Neuronal stem cell (in vitro differentiated cells): Measurements from ENCODE around the gene LRRC37A3.
A peak's percentile ranks its signal among the peaks of the same experiment; 100 is the strongest.
"Not testable (repeated sequence)": the region's sequence is repeated elsewhere in the genome, so short reads cannot be mapped to it uniquely, and the experiment has no call there.

Source experiments
- DNase-seq: peaks from one replicate; pipeline ENCODE4 v3.0.0-alpha.2; 2013; ENCODE audit warnings: low spot score
- H2AFZ ChIP-seq: one replicate; pipeline ENCODE4 v1.6.1; 2013; ENCODE audit warnings: mild to moderate bottlenecking, low read length, inconsistent platforms
- H2AK5ac ChIP-seq: 2 replicates; pipeline ENCODE4 v1.6.1; 2013; ENCODE audit warnings: low read depth, mild to moderate bottlenecking, inconsistent platforms, low read length, moderate library complexity, mixed read lengths
- H2BK120ac ChIP-seq: 2 replicates; pipeline ENCODE4 v1.6.1; 2013; ENCODE audit warnings: low read depth, mild to moderate bottlenecking, inconsistent platforms, low read length, moderate library complexity, mixed read lengths
- H2BK12ac ChIP-seq: one replicate; pipeline ENCODE4 v1.6.1; 2013; ENCODE audit warnings: low read length, inconsistent platforms
- H2BK15ac ChIP-seq: 2 replicates; pipeline ENCODE4 v1.6.1; 2013; ENCODE audit warnings: mild to moderate bottlenecking, low read length, inconsistent platforms, mixed read lengths
- H2BK5ac ChIP-seq: one replicate; pipeline ENCODE4 v1.6.1; 2013; ENCODE audit warnings: inconsistent platforms, mild to moderate bottlenecking, low read length, moderate library complexity
- H3K14ac ChIP-seq: one replicate; pipeline ENCODE4 v1.6.1; 2013; ENCODE audit warnings: low read length, inconsistent platforms
- H3K18ac ChIP-seq: 2 replicates; pipeline ENCODE4 v1.6.1; 2013; ENCODE audit warnings: low read length, inconsistent platforms
- H3K23ac ChIP-seq: 2 replicates; pipeline ENCODE4 v1.6.1; 2013; ENCODE audit warnings: low read depth, mild to moderate bottlenecking, mixed read lengths, low read length, inconsistent platforms; ENCODE audit not compliant: poor library complexity
- H3K27ac ChIP-seq: replicated peaks from 3 replicates; pipeline ENCODE4 v1.5.1; 2013; ENCODE audit warnings: low read length, inconsistent platforms
- H3K27me3 ChIP-seq, 3 experiments: 2 replicates each; pipeline ENCODE4 v1.6.1; 2013; ENCODE audit warnings: low read length in 3 of 3, mild to moderate bottlenecking in 2 of 3, inconsistent platforms in 1 of 3, low read depth in 1 of 3, mixed read lengths in 1 of 3, moderate library complexity in 1 of 3; ENCODE audit not compliant: control insufficient read depth in 3 of 3, insufficient read depth in 3 of 3
- H3K36me3 ChIP-seq, 2 donors: replicated peaks in 1 of 2; 2 replicates each; pipeline ENCODE4 v1.6.1; 2013; ENCODE audit warnings: low read length in 2 of 2; ENCODE audit not compliant: control insufficient read depth in 2 of 2, insufficient read depth in 2 of 2
- H3K4ac ChIP-seq: 2 replicates; pipeline ENCODE4 v1.6.1; 2013; ENCODE audit warnings: inconsistent platforms, mild to moderate bottlenecking, low read length, moderate library complexity
- H3K4me1 ChIP-seq, 2 donors: 1 replicate in 1 of 2; 2 replicates in 1 of 2; pipeline ENCODE4 v1.6.1; 2013; ENCODE audit warnings: low read length in 2 of 2, low read depth in 1 of 2; ENCODE audit not compliant: control insufficient read depth in 2 of 2, insufficient read depth in 1 of 2
- H3K4me2 ChIP-seq: one replicate; pipeline ENCODE4 v1.6.1; 2013; ENCODE audit warnings: mild to moderate bottlenecking, low read length, inconsistent platforms; ENCODE audit not compliant: insufficient read depth, poor library complexity, severe bottlenecking
- H3K4me3 ChIP-seq, 2 donors: 2 replicates each; pipeline ENCODE4 v1.5.1; 2013; ENCODE audit warnings: low read length in 2 of 2, mild to moderate bottlenecking in 2 of 2, inconsistent platforms in 1 of 2, moderate library complexity in 1 of 2
- H3K79me1 ChIP-seq: one replicate; pipeline ENCODE4 v1.6.1; 2013; ENCODE audit warnings: low read depth, mild to moderate bottlenecking, inconsistent platforms, low read length, moderate library complexity
- H3K9ac ChIP-seq: one replicate; pipeline ENCODE4 v1.6.1; 2013; ENCODE audit warnings: mild to moderate bottlenecking, low read depth, low read length, inconsistent platforms; ENCODE audit not compliant: poor library complexity
- H3K9me3 ChIP-seq, 2 donors: replicated peaks in 1 of 2; 2 replicates each; pipeline versions ENCODE3 to v1.6.1; 2013; ENCODE audit warnings: low read length in 2 of 2, mild to moderate bottlenecking in 2 of 2, inconsistent platforms in 1 of 2, low read depth in 1 of 2, mixed read lengths in 1 of 2, moderate library complexity in 1 of 2; ENCODE audit not compliant: control insufficient read depth in 2 of 2, insufficient read depth in 1 of 2
- H4K8ac ChIP-seq: one replicate; pipeline ENCODE4 v1.6.1; 2013; ENCODE audit warnings: low read depth, mild to moderate bottlenecking, inconsistent platforms, low read length, moderate library complexity
- H4K91ac ChIP-seq: one replicate; pipeline ENCODE4 v1.6.1; 2013; ENCODE audit warnings: low read length, low read depth, mild to moderate bottlenecking, inconsistent platforms; ENCODE audit not compliant: poor library complexity
- WGBS, 2 donors: extraction: QIAGEN DNeasy Blood & Tissue Kit; methylation state at CpG; one replicate each; pipeline ENCODE4 v1.1.7; 2013; ENCODE audit warnings: missing lambda C conversion rate in 2 of 2, mixed read lengths in 1 of 2; ENCODE audit not compliant: insufficient read length in 2 of 2, insufficient replicate concordance in 1 of 2; ENCODE audit errors: extremely low coverage in 2 of 2; 5-methylcytosine and 5-hydroxymethylcytosine counted together

LRRC37A3 gene

DNA sequence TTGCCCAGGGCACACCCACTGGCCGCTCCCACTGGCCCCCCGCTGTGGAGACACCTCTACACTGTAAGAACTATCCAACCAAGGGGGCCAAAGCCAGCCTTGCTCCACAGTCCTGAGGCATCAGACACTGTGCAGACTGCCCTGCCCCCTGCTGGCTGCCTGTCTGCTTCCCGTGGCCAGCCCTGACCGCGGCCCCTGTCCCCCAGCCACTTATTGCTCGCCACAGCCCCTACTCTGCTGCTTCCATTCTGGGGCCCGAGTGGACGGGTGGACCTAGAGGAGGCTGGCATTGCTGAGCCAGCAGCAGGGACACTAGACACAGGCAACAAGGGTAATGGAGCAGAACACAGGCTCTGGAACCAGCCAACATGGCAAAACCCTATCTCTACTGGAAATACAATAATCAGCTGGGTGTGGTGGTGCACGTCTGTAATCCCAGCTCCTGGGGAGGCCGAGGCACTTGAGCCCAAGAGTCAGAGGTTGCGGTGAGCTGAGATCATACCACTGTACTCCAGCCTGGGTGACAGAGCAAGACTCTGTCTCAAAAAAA, 19.7 kb upstream of the LRRC37A3 start:
- H2BK15ac ChIP-seq, result no peak overlapping the region

DNA sequence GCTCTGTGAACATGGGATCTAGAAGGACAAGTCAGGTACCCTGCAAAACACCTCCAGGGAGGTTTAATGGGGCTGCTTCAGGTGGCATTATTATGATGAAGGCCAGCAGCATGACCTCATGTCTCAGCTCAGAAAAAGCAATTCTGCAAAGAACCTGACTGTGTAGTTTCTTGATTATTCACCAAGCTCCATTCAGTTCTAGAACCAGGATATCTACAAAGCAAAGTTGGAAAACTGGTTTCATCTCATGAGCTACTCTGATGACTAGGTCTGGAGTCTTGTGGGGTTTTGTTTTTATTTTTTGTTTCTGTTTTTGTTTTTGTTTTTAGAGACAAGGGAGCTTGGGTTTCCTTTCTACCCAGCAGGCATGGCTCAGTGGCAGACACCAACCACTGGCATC, 19.0 kb upstream of the LRRC37A3 start:
- Histone ChIP-seq H3K23ac (no peak overlapping the region), H3K27ac (no peak overlapping the region), H3K14ac (no peak overlapping the region), H3K4ac (no peak overlapping the region), H3K9ac (no peak overlapping the region), H3K79me1 (no peaks in the 10 kb centered on the region), H2BK5ac (no peak overlapping the region), H3K9me3 (no peaks in the 10 kb centered on the region), H3K36me3 (no peaks in the 10 kb centered on the region), H2BK120ac (no peak overlapping the region), H3K4me1 (peaks cover 0 to 3% of the 10 kb centered on the region in 2 donors), H2AFZ (no peak overlapping the region), H3K4me3 (no peak overlapping the region), H4K91ac (no peak overlapping the region), H2BK12ac (no peak overlapping the region), H3K27me3 (no peaks in the 10 kb centered on the region), H3K4me2 (no peak overlapping the region), H2BK15ac (no peak overlapping the region), H3K18ac (no peak overlapping the region), H2AK5ac (no peak overlapping the region), H4K8ac (no peak overlapping the region)
- no peak for DNase-seq

More for the DNA sequence above, 19.7 kb upstream of the LRRC37A3 start:
- Histone ChIP-seq H3K4me1 (peaks cover 0 to 3% of the 10 kb centered on the region in 2 donors), H2AFZ (no peak overlapping the region), H4K8ac (no peak overlapping the region), H2BK12ac (no peak overlapping the region), H3K23ac (peak overlapping the region; percentile 83), H3K27me3 (no peaks in the 10 kb centered on the region), H3K4me2 (no peak overlapping the region), H4K91ac (no peak overlapping the region), H3K79me1 (no peaks in the 10 kb centered on the region), H2BK5ac (no peak overlapping the region), H3K9me3 (no peaks in the 10 kb centered on the region), H3K4ac (no peak overlapping the region), H3K18ac (peak overlapping the region; percentile 76), H3K14ac (no peak overlapping the region), H3K9ac (no peak overlapping the region), H2AK5ac (peak overlapping the region; percentile 47), H3K4me3 (no peak overlapping the region), H2BK120ac (no peak overlapping the region), H3K36me3 (no peaks in the 10 kb centered on the region), H3K27ac (no peak overlapping the region)
- no CpG with 5 or more reads among the region's 11 CpGs for WGBS, 2 donors
- DNase-seq, result no peak

DNA sequence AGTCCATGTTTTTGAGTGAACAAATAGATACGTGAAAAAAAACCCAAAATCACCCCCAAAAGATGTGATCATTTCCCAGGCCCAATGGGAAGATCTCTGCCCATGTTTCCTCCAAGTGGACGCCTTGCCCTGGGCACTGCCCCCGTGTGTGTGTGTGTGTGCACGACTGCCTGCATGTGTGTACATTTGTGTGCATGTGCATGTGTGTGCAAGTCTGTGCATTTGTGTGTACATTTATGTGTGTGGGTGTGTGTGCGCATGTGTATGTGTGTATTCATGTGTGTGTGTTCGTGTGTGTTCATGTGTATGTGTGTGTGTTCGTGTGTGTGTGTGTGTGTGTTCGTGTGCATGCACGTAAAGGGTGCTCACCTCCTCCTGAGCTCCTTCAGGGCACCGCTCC, 16.8 kb upstream of the LRRC37A3 start:
- H3K4me1 ChIP-seq, result peaks cover 0 to 3% of the 10 kb centered on the region in 2 donors
- H3K4ac ChIP-seq, result no peak overlapping the region
- H3K14ac ChIP-seq, result no peak overlapping the region
- H3K27ac ChIP-seq, result no peak overlapping the region
- H3K9ac ChIP-seq, result no peak overlapping the region
- no peak overlapping the region for H4K8ac ChIP-seq
- no peak overlapping the region for H3K4me2 ChIP-seq
- no peak overlapping the region for H3K18ac ChIP-seq
- no peak overlapping the region for H2BK120ac ChIP-seq
- H3K27me3 ChIP-seq, result no peaks in the 10 kb centered on the region
- no peaks in the 10 kb centered on the region for H3K79me1 ChIP-seq
- no peak overlapping the region for H2AFZ ChIP-seq
- peak overlapping the region; percentile 34 for H4K91ac ChIP-seq
- no peak overlapping the region for H2BK5ac ChIP-seq
- H2BK12ac ChIP-seq, result no peak overlapping the region
- no CpG with 5 or more reads among the region's 10 CpGs for WGBS, 2 donors
- no peaks in the 10 kb centered on the region for H3K36me3 ChIP-seq
- no peak overlapping the region for H2BK15ac ChIP-seq
- H3K9me3 ChIP-seq, result no peaks in the 10 kb centered on the region
- H3K4me3 ChIP-seq, result peak overlapping the region in 1 of 2 donors; percentile 27
- DNase-seq, result no peak
- H3K23ac ChIP-seq, result no peak overlapping the region
- no peak overlapping the region for H2AK5ac ChIP-seq

DNA sequence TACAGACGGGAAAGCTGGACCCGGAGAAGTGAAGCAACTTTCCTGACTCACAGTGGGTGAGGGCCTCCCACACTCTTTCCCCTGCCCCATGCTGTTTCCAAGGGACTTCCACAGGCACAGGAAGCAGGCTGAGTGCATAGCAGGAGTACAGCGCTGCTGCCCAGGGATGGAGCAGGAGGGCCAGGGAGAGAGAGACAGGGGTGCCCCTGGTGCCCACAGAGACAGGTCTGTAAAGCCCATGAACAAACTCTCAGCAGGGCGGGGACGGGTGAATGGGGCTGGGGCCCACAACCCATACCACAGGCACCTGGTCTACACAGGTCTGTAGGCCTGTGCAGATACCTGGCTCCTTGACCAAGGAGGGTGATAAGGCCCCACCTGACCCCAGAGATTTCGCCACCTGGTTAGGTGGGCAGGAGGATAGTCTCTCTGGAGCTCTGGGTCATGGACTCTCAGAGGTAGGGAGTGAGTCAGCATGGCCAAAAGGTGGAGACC, 15.1 kb upstream of the LRRC37A3 start:
- H3K4me3 ChIP-seq, result not testable (repeated sequence)
- WGBS, 2 donors, result no CpG with 5 or more reads among the region's 6 CpGs

More for the DNA sequence above, 15.1 kb upstream of the LRRC37A3 start:
- not testable (repeated sequence) for DNase-seq, H2AFZ ChIP-seq, H4K8ac ChIP-seq, H2BK5ac ChIP-seq, H3K79me1 ChIP-seq, H3K27me3 ChIP-seq, H3K27ac ChIP-seq, H3K36me3 ChIP-seq, H2AK5ac ChIP-seq, H3K9ac ChIP-seq, H3K4me1 ChIP-seq, H2BK12ac ChIP-seq, H3K14ac ChIP-seq, H3K18ac ChIP-seq, H3K9me3 ChIP-seq, H3K4ac ChIP-seq, H3K4me2 ChIP-seq, H4K91ac ChIP-seq, H2BK120ac ChIP-seq, H2BK15ac ChIP-seq, H3K23ac ChIP-seq
